GM19035 (cell line): Measurements from ENCODE around the gene NOPCHAP1.

ENCODE experiments used
- ATAC-seq: cut with Tn5 transposase; IDR thresholded peaks from one replicate; pipeline ENCODE4 v1.9.1; 2021; ENCODE audit not compliant: unreplicated experiment

The NOPCHAP1 gene

GRCh38 chr12:105018012-105018411, 31.9 kb downstream of the NOPCHAP1 start:
- no peak for ATAC-seq

- no peak for ATAC-seq
These were observed 32.7 kb downstream of the NOPCHAP1 start for GRCh38 chr12:105018776-105019175.

DNA sequence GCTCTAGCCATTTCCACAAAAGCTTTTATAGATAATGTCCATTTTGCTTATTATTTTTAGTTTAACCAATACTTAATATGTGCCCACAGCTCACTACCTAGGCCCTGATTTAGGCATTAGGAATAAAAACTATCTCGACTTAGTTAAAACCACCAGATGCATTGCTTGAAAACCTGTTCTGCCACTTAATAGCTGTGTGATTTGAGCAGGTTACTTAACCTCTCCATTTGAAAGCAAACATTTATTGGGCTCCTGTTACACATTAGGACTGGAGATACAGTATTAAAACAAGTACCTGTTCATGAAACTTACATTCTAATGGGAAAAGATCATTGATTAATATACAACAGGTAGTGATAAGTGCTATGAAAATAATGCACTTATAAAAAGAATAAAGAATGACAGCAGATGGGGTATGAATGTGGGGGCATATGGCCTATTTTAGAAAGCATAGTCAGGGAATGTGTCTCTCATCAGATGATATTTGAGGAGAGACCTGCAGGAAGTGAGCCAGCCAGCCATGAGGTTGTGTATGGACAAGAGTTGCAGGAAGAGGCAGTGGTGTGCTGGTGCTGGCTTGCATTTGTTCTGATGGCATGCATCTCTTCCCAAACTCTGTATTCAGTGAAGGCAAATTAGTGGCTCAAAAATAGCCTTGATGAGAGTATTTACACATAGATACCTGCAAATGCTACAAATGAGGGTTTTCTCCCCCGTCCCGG, 34.3 kb downstream of the NOPCHAP1 start:
- ATAC-seq, result no peak

DNA sequence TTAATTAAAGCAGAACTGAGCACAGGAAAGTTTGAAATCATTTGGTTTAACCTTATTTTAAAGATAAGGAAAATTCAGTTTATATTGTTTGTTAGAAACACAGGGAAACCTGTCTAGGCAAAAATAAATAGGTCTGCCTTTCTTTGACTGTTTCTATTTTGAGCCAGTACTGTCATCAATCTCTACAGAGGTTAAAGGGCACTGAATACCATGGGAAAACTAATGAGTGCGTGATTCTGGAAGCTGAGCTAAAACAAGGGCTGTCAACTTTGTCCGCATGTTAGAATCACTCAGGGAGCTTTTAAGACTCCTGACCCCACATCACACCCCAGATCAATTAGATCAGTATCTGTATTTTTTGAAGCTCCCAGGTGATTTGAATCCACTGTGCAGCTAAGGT, 38.8 kb downstream of the NOPCHAP1 start:
- no peak for ATAC-seq

DNA sequence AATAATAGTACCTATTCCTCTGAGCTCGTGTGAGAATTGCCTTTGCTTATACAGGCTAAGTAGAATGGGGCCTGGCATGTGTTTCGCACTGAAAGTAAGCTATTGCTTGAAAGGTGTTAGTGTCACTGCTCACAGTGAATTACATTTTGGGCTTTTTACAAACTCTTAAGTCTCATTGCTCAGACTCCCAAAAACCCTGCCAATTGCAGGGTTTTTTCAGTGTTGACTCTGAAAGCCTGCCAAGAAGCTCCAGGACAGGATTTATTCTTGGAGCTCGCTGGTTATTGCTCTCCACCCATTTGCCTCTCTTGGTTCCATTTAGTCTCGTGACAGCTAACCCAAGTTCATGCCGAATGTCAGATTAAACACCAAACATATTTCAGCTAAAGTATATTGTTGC, 39.8 kb downstream of the NOPCHAP1 start:
- ATAC-seq, result no peak

- no peak for ATAC-seq
These were observed 40.3 kb downstream of the NOPCHAP1 start for GRCh38 chr12:105026411-105026810.

- peak; percentile 78 for ATAC-seq
These were observed 45.0 kb downstream of the NOPCHAP1 start for GRCh38 chr12:105030820-105031807.

DNA sequence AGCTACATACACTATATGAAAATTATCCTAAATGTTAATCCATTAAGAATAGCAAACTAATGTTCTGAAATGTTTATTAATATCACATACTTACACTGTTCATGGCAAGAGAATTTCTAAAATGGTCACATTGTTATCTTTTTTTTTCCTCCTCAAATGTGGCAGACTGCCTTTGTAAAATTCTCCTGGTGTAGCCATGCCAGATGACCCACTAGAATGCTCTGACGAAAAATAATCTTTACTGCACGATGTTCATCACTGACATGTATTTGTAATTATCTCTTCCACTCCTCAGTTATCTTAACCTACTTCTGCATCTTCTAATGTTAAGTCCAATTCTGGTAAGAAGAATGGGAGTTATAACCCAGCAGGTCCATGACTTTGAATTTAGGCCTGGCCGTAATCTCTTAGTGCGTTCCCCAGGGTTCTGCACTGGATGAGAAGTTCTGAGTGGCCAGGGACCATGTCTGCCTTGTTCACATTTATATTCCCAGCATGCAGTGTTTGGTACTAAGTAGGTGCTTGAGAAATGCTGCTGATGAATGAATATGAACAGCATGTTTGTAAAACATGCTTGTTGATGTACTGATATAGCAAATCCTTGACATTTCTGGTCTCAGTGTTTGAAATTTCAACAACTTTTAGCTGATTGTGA, 46.7 kb downstream of the NOPCHAP1 start:
- no peak for ATAC-seq

- ATAC-seq, result no peak
These were observed 47.7 kb downstream of the NOPCHAP1 start for GRCh38 chr12:105033851-105034250.
